22Rv1 (cell line): ENCODE data around the gene ENAH.

Experiments
- CTCF ChIP-seq: fragments of 450-650 bp; IDR thresholded peaks from 2 replicates; pipeline ENCODE4 v1.5.1; 2017; ENCODE audit warnings: mild to moderate bottlenecking
- ZFX ChIP-seq: fragments of 450-650 bp; IDR thresholded peaks from 2 replicates; pipeline ENCODE4 v1.6.1; 2017; ENCODE audit warnings: antibody characterized with exemption, borderline replicate concordance

GRCh38 chr1:225567789-225568188, 85.1 kb downstream of the ENAH start:
- TF ChIP-seq CTCF (peak; percentile 34), ZFX (no peak)
